ENCODE data around the gene CARMIL1. TPM values are rescaled to one million over a fixed set of nuclear protein-coding genes. Genes with fewer than 3 reads are reported as not detected.

CARMIL1 gene
- total RNA-seq, 1 donor from 2014 or later: 30.4 TPM

- H3K9me3 ChIP-seq: no peaks in the 10 kb centered on the region
- DNase-seq: no peak
- H3K27ac ChIP-seq: no peak overlapping the region
- H3K27me3 ChIP-seq (ENCODE audit: low read depth): no peaks in the 10 kb centered on the region
- H3K36me3 ChIP-seq: peaks cover 4% of the 10 kb centered on the region
- intact Hi-C loops (cut with DNase I): no loop called here
- ATAC-seq: no peak
- TF ChIP-seq, protein P1, sequence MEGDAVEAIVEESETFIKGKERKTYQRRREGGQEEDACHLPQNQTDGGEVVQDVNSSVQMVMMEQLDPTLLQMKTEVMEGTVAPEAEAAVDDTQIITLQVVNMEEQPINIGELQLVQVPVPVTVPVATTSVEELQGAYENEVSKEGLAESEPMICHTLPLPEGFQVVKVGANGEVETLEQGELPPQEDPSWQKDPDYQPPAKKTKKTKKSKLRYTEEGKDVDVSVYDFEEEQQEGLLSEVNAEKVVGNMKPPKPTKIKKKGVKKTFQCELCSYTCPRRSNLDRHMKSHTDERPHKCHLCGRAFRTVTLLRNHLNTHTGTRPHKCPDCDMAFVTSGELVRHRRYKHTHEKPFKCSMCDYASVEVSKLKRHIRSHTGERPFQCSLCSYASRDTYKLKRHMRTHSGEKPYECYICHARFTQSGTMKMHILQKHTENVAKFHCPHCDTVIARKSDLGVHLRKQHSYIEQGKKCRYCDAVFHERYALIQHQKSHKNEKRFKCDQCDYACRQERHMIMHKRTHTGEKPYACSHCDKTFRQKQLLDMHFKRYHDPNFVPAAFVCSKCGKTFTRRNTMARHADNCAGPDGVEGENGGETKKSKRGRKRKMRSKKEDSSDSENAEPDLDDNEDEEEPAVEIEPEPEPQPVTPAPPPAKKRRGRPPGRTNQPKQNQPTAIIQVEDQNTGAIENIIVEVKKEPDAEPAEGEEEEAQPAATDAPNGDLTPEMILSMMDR (IDR thresholded peaks at IDR 0.05): no peak
- H3K4me3 ChIP-seq: no peak overlapping the region
- H3K4me1 ChIP-seq: no peaks in the 10 kb centered on the region
Measured at GRCh38 chr6:25504661-25505060, 225.5 kb downstream of the CARMIL1 start.

DNA sequence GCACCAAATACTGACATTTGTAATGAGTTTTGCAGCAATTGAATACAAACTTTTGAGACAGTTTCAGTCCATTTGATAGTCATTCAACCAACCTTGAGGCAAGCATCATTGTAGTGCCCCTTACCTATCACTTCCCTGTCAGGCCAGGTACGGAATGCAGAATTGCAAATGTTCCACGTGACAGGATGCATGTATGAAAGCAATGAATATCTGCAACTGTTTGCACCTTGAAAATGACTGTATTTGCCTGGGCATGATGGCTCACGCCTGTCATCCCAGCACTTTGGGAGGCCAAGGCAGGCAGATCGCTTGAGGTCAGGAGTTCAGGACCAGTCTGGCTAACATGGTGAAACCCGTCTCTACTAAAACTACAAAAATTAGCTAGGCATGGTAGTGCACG is 226.8 kb downstream of the CARMIL1 start:
- peaks cover 15% of the 10 kb centered on the region for H3K36me3 ChIP-seq
- no peak for ATAC-seq
- no peak overlapping the region for H3K4me3 ChIP-seq

DNA sequence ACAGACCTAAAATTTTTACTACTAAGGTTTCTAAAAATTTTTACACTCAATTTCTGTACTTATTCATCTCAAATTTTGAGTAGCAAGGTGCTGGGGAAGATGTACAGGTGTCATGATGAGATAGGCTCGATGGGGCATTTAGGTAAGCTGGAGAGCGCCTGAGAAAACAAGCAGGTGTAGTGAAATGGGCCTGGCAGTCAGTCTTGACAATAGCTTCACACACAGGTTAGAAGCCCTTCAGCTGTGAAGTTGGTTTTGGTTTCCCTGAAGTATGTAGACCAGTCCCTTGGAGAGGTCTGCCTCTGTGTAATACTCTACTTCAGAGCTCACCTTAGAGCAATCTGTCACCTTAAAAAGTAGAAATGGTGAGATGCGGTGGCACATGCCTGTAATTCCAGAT is 228.9 kb downstream of the CARMIL1 start:
- intact Hi-C loops (cut with DNase I): no loop called here
- Histone ChIP-seq H3K4me3 (no peak overlapping the region), H3K4me1 (no peaks in the 10 kb centered on the region), H3K36me3 (peaks cover 11% of the 10 kb centered on the region), H3K27me3 (ENCODE audit: low read depth) (no peaks in the 10 kb centered on the region), H3K9me3 (no peaks in the 10 kb centered on the region), H3K27ac (no peak overlapping the region)
- DNase-seq: no peak
- TF ChIP-seq, protein P1 (IDR thresholded peaks at IDR 0.05): no peak
- ATAC-seq: no peak

More for the DNA sequence above, 226.8 kb downstream of the CARMIL1 start:
- TF ChIP-seq, protein P1 (IDR thresholded peaks at IDR 0.05): no peak
- Histone ChIP-seq H3K27ac (no peak overlapping the region), H3K9me3 (no peaks in the 10 kb centered on the region), H3K27me3 (ENCODE audit: low read depth) (no peaks in the 10 kb centered on the region), H3K4me1 (no peaks in the 10 kb centered on the region)
- DNase-seq: no peak
- intact Hi-C loops (cut with DNase I): no loop called here

DNA sequence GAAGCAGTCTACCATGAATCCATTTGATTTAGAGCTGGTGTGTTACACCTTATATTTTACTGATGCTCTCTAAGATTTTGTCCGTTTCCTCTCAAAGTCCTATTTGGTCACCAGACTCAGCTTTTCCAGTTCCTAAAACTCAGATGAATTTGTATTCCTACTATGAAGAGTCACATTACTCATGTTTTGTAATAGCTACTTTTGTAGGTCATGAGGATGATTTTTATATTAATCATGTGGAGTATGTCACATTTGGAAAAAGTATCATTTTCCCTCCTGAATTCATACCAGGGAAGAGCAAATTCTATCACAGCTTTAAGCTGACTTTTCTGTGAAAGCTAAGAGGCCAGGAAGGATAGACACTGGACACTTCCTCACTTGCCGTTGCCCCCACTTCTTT is 232.2 kb downstream of the CARMIL1 start:
- intact Hi-C loops (cut with DNase I): no loop called here
- Histone ChIP-seq H3K27me3 (ENCODE audit: low read depth) (no peaks in the 10 kb centered on the region), H3K4me3 (no peak overlapping the region), H3K9me3 (no peaks in the 10 kb centered on the region), H3K27ac (no peak overlapping the region), H3K36me3 (peaks cover 19% of the 10 kb centered on the region), H3K4me1 (no peaks in the 10 kb centered on the region)
- TF ChIP-seq, protein P1 (IDR thresholded peaks at IDR 0.05): no peak
- DNase-seq (no peak), ATAC-seq (no peak)

- DNase-seq: no peak
- no peaks in the 10 kb centered on the region for H3K9me3 ChIP-seq
- intact Hi-C loops (cut with DNase I): no loop called here
- TF ChIP-seq, protein P1 (IDR thresholded peaks at IDR 0.05): no peak
- peaks cover 31% of the 10 kb centered on the region for H3K36me3 ChIP-seq
- H3K4me1 ChIP-seq: no peaks in the 10 kb centered on the region
- no peak for ATAC-seq
- no peaks in the 10 kb centered on the region for H3K27me3 ChIP-seq (ENCODE audit: low read depth)
- no peak overlapping the region for H3K4me3 ChIP-seq
- H3K27ac ChIP-seq: no peak overlapping the region
Measured at GRCh38 chr6:25512560-25512959, 233.4 kb downstream of the CARMIL1 start.

DNA sequence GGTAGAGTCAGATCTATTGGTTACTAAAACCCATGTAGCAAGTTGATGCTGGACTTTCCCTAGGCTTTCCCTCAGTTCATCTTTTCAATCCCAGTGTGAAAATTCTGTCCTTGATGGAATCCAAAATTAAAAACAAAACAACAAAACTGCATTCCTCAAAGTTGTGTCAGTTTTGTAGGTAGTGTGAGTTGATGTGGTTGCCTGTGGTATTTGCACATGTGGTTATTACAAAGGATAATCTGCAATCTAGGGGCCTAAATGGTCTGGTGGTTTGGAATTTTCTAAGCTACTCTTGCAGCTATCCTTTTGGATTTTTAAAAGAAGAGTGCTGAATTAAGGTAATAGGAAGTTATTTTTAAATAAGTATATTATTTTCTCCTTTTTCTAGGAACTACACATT is 240.7 kb downstream of the CARMIL1 start:
- Histone ChIP-seq H3K9me3 (no peaks in the 10 kb centered on the region), H3K4me1 (no peaks in the 10 kb centered on the region), H3K27me3 (ENCODE audit: low read depth) (no peaks in the 10 kb centered on the region), H3K4me3 (no peak overlapping the region), H3K27ac (no peak overlapping the region), H3K36me3 (peaks cover 68% of the 10 kb centered on the region)
- ATAC-seq (no peak), DNase-seq (no peak)
- TF ChIP-seq, protein P1 (IDR thresholded peaks at IDR 0.05): no peak
- intact Hi-C loops (cut with DNase I): no loop called here

All from lower lobe of right lung (tissue), 2 donors.